K562 (cell line): ENCODE results near the gene MLLT3. TPM values are rescaled to one million over a fixed set of nuclear protein-coding genes. Genes with fewer than 3 reads are reported as not detected.

ENCODE experiments used
- FOXM1 ChIP-seq, 2 experiments: fragments of 450-650 bp in 1 of 2; sonication (generic) in 1 of 2; formaldehyde crosslinking in 1 of 2; IDR thresholded peaks; 2 replicates each; pipeline versions ENCODE4 v1.6.1 to v1.9.0; 2017 to 2022; ENCODE audit warnings: low read depth in 2 of 2, mild to moderate bottlenecking in 2 of 2, missing genetic modification reagents in 1 of 2, moderate library complexity in 1 of 2
- NR2C2 ChIP-seq, 2 experiments: fragments of 200-800 bp in 1 of 2; sonication (Bioruptor generic) in 1 of 2; sonication (generic) in 1 of 2; formaldehyde crosslinking in 1 of 2; IDR thresholded peaks; 2 replicates each; pipeline versions ENCODE4 v1.6.1 to v1.8.0; 2016 to 2022; ENCODE audit warnings: mild to moderate bottlenecking in 1 of 2, missing compliant biosample characterization in 1 of 2, missing genetic modification characterization in 1 of 2, missing genetic modification reagents in 1 of 2
- PTRF ChIP-seq: fragments of 450-650 bp; IDR thresholded peaks from 2 replicates; pipeline ENCODE4 v1.6.1; 2016; ENCODE audit warnings: mild to moderate bottlenecking, missing genetic modification characterization, missing compliant biosample characterization
- RNF2 ChIP-seq: sonication (generic); IDR thresholded peaks from 2 replicates; pipeline ENCODE4 v1.6.1; 2016
- YY1 ChIP-seq, 3 experiments: IDR thresholded peaks; 2 replicates each; pipeline ENCODE4 v1.6.1; 2011; ENCODE audit warnings: low read length in 2 of 3, mild to moderate bottlenecking in 2 of 3, moderate library complexity in 2 of 3, borderline replicate concordance in 1 of 3, control low read depth in 1 of 3, low read depth in 1 of 3; ENCODE audit not compliant: insufficient read depth in 3 of 3, insufficient replicate concordance in 2 of 3, control insufficient read depth in 1 of 3, insufficient read length in 1 of 3; ENCODE audit errors: extremely low read depth in 1 of 3
- polyA plus RNA-seq, 8 experiments: library from polyadenylated mRNA; depleted of rRNA in 4 of 8; stranded (reverse) in 5 of 8; unstranded in 3 of 8; fragments of >200 nt; fragmentation: Nextera tagmentation in 2 of 8; fragmentation: Illumina TruSeq in 1 of 8; extraction: Ambion mirVana in 2 of 8; extraction: Trizol in 1 of 8; gene quantifications; 2 replicates each; pipeline versions ENCODE4 v1.2.1 to v1.2.3, GENCODE V29; 2011 to 2014; ENCODE audit warnings: inconsistent platforms in 1 of 8, missing spikeins in 1 of 8
- total RNA-seq, 7 experiments: library from RNA; depleted of rRNA in 6 of 7; stranded (reverse); fragments of >200 nt in 6 of 7; fragmentation: Illumina TruSeq in 2 of 7; extraction: Trizol in 2 of 7; gene quantifications; 2 replicates each; pipeline versions ENCODE4 v1.2.1 to v1.2.3, GENCODE V29; 2011 to 2021; ENCODE audit warnings: low replicate concordance in 1 of 7
- TF ChIP-seq, protein P1 (sequence below), 2 experiments: fragments of 450-650 bp in 1 of 2; IDR thresholded peaks; 2 replicates each; pipeline ENCODE4 v1.6.1; 2011 to 2017; ENCODE audit warnings: low read depth in 2 of 2, antibody characterized with exemption in 1 of 2, borderline replicate concordance in 1 of 2, low read length in 1 of 2, mild to moderate bottlenecking in 1 of 2, mixed read lengths in 1 of 2; ENCODE audit not compliant: control insufficient read depth in 1 of 2
- TF ChIP-seq, protein P2 (sequence below): sonication (generic); formaldehyde crosslinking; IDR thresholded peaks from 2 replicates; pipeline ENCODE4 v1.8.0; 2022; ENCODE audit warnings: missing genetic modification reagents, mild to moderate bottlenecking, borderline replicate concordance

MLLT3 gene
- total and polyA plus RNA-seq, 9 of the 15 experiments (the other 6 are each of a cell fraction or from before 2014, with no cell fraction given) = 0.07 to 0.42 (median 0.22) TPM; not detected in 4

DNA sequence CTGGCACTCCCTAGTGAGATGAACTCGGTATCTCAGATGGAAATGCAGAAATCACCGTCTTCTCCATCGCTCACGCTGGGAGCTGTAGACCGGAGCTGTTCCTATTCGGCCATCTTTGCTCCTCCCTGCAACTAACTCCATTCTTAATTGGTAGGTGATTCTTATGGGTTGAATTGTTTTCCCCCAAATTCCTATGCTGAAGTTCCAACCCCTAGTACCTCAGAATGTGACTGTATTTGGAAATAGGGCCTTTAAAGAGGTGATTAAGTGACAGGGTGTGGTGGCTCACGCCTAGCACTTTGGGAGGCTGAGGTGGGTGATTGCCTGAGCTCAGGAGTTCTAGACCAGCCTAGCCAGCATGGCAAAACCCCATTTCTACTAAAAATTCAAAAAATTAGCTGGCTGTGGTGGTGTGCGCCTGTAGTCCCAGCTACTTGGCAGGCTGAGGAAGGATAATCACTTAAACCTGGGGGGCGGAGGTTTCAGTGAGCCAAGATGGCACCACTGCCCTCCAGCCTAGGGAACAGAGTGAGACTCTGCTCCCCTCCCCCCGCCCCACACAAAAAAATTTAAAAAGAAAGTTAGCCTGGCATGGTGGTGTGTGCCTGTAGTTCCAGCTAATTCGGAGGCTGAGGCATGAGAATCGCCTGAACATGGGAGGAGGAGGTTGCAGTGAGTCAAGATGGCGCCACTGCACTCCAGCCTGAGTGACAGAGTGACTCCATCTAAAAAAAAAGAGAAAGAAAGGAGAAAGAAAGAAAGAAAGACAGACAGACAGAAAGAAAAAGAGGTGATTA lies 36.6 kb upstream of the MLLT3 start (continued):
- TF ChIP-seq, protein P1, sequence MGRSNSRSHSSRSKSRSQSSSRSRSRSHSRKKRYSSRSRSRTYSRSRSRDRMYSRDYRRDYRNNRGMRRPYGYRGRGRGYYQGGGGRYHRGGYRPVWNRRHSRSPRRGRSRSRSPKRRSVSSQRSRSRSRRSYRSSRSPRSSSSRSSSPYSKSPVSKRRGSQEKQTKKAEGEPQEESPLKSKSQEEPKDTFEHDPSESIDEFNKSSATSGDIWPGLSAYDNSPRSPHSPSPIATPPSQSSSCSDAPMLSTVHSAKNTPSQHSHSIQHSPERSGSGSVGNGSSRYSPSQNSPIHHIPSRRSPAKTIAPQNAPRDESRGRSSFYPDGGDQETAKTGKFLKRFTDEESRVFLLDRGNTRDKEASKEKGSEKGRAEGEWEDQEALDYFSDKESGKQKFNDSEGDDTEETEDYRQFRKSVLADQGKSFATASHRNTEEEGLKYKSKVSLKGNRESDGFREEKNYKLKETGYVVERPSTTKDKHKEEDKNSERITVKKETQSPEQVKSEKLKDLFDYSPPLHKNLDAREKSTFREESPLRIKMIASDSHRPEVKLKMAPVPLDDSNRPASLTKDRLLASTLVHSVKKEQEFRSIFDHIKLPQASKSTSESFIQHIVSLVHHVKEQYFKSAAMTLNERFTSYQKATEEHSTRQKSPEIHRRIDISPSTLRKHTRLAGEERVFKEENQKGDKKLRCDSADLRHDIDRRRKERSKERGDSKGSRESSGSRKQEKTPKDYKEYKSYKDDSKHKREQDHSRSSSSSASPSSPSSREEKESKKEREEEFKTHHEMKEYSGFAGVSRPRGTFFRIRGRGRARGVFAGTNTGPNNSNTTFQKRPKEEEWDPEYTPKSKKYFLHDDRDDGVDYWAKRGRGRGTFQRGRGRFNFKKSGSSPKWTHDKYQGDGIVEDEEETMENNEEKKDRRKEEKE (IDR thresholded peaks at IDR 0.05; ENCODE audit: borderline replicate concordance in 1 of 2, control insufficient read depth in 1 of 2, low read depth in 2 of 2, low read length in 1 of 2) = no peak
- TF ChIP-seq NR2C2 (CRISPR knock-in tag; IDR thresholded peaks at IDR 0.05) = no peak
- TF ChIP-seq NR2C2 (tag; IDR thresholded peaks at IDR 0.05) = peak; percentile 13; the same call in 1 of the 2 replicates
- TF ChIP-seq YY1 (IDR thresholded peaks at IDR 0.05; ENCODE audit: borderline replicate concordance in 1 of 3, control insufficient read depth in 1 of 3, extremely low read depth in 1 of 3, insufficient read depth in 3 of 3, insufficient read length in 1 of 3, insufficient replicate concordance in 2 of 3, low read depth in 1 of 3, low read length in 2 of 3) = peak in 2 of 3 experiments; percentile 12 to 28
- no peak for TF ChIP-seq PTRF (tag)
- no peak for TF ChIP-seq FOXM1 (IDR thresholded peaks at IDR 0.05; ENCODE audit: low read depth)
- no peak for TF ChIP-seq FOXM1 (CRISPR knock-in tag; IDR thresholded peaks at IDR 0.05; ENCODE audit: low read depth)
- TF ChIP-seq RNF2 = no peak
- TF ChIP-seq, protein P2, sequence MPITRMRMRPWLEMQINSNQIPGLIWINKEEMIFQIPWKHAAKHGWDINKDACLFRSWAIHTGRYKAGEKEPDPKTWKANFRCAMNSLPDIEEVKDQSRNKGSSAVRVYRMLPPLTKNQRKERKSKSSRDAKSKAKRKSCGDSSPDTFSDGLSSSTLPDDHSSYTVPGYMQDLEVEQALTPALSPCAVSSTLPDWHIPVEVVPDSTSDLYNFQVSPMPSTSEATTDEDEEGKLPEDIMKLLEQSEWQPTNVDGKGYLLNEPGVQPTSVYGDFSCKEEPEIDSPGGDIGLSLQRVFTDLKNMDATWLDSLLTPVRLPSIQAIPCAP (CRISPR knock-in tag) = no peak
